Esophagus muscularis mucosa (tissue), 4 donors: ENCODE measurements around the gene SLC27A1. TPM values are rescaled to one million over a fixed set of nuclear protein-coding genes. Genes with fewer than 3 reads are reported as not detected.

Experiments
- DNase-seq: peaks from one replicate; pipeline ENCODE4 v3.0.0-alpha.2; 2017; ENCODE audit errors: extremely low spot score
- H3K27ac ChIP-seq, 4 donors: fragments of 200-600 bp; sonication (generic); replicated peaks in 1 of 4; 1 replicate in 3 of 4; 2 replicates in 1 of 4; pipeline ENCODE4 v1.5.1; 2016 to 2019; ENCODE audit warnings: mild to moderate bottlenecking in 1 of 4
- H3K27me3 ChIP-seq, 4 donors: fragments of 200-600 bp; sonication (generic); one replicate each; pipeline versions ENCODE4 v1.5.1 to v1.6.0; 2016 to 2019
- H3K36me3 ChIP-seq, 4 donors: fragments of 200-600 bp; sonication (generic); one replicate each; pipeline ENCODE4 v1.5.1; 2016 to 2019
- H3K4me1 ChIP-seq, 4 donors: fragments of 200-600 bp; sonication (generic); one replicate each; pipeline ENCODE4 v1.5.1; 2016 to 2019
- H3K4me3 ChIP-seq, 4 donors: fragments of 200-600 bp; sonication (generic); 1 replicate in 2 of 4; 2 replicates in 2 of 4; pipeline ENCODE4 v1.5.1; 2016 to 2019; ENCODE audit warnings: mild to moderate bottlenecking in 4 of 4, moderate library complexity in 1 of 4
- H3K9me3 ChIP-seq, 4 donors: fragments of 200-600 bp; sonication (generic); 1 replicate in 3 of 4; 2 replicates in 1 of 4; pipeline ENCODE4 v1.5.1; 2016 to 2019
- EP300 ChIP-seq: sonication (generic); formaldehyde crosslinking; IDR thresholded peaks from one replicate; pipeline ENCODE4 v1.6.1; 2017; ENCODE audit warnings: antibody characterized with exemption
- POLR2A ChIP-seq: fragments of 450-650 bp; IDR thresholded peaks from one replicate; pipeline ENCODE4 v1.6.1; 2017; ENCODE audit warnings: antibody characterized with exemption, moderate library complexity, mild to moderate bottlenecking, low read depth
- POLR2AphosphoS5 ChIP-seq, 2 donors: sonication (generic); formaldehyde crosslinking; IDR thresholded peaks; one replicate each; pipeline ENCODE4 v1.6.1; 2017; ENCODE audit warnings: antibody characterized with exemption in 2 of 2
- WGBS: methylation state at CpG from one replicate; pipeline ENCODE4 v1.1.5; 2018; 5-methylcytosine and 5-hydroxymethylcytosine counted together
- intact Hi-C: fragments of 100-400 bp; cut with DNase I; formaldehyde crosslinking; loops from one replicate; pipeline ENCODE4 v1.15.1; 2023
- total RNA-seq, 4 donors: library from RNA; depleted of rRNA; stranded (reverse); fragments of >200 nt; gene quantifications; one replicate each; pipeline versions ENCODE4 v1.1.0 to v1.2.1, GENCODE V29; 2016
- TF ChIP-seq, protein P1 (sequence below), 3 experiments: fragments of 200-600 bp in 2 of 3; fragments of 450-650 bp in 1 of 3; sonication (generic) in 2 of 3; IDR thresholded peaks; one replicate each; pipeline ENCODE4 v1.5.1; 2017 to 2019; ENCODE audit warnings: antibody characterized with exemption in 3 of 3, mild to moderate bottlenecking in 2 of 3, moderate library complexity in 1 of 3

SLC27A1 gene
- total RNA-seq, 4 donors from 2014 or later, result 15.9 to 26.1 (median 19.4) TPM

DNA sequence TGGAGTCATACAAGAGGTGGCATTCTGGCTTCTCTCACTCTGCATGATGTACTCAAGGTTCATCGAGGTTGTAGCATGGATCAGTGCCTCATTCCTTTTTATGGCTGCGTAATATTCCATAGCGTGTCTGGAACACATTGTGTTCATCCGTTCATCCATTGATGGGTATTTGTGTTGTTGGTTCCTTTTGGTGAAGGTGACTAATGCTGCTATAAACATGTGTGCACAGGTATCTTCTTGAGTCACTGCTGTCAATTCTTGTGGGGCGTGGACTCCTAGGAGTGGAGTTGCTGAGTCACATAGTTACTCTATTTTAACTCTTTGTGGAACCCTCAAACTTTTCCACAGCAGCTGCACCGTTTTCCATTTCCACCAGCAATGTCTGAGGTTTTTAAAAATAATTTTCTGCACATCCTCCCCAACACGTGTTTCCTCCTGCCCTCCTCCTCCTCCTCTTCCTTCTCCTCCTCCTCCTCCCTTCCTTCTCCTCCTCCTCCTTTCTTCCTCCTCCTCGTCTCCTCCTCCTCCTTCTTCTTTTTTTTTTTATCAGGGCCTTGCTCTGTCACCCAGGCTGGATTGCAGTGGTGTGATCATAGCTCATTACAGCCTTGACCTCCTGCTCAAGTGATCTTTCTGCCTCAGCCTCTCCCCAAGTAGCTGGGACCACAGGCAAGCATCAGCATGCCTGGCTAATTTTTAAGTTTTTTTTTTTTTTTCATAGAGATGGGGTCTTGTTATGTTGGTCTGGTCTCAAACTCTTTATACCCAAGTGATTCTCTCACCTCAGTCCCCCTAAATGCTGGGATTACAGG, 19.9 kb upstream of the SLC27A1 start:
- intact Hi-C loops, result no loop called here
- H3K27ac ChIP-seq, result no peak overlapping the region
- no peaks in the 10 kb centered on the region for H3K36me3 ChIP-seq

DNA sequence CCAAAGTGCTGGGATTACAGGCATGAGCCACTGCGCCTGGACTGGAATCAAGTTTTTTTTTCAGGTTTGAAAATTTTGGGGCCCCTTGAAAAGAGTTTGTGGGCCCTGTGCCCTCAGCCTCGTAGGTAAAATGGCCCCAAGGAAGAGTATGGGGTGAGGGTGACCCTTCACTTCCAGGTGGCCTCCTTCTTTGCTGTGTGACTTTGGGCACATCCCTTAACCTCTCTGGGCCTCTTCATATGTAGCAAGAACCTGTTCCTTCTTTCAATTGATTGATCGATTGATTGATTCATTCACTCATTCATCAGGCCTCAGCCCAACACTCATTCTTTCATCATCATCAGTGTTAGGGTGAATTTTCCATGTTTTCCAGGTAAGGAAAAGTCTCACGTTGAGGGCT, 18.5 kb upstream of the SLC27A1 start:
- no peaks in the 10 kb centered on the region for H3K9me3 ChIP-seq
- H3K27ac ChIP-seq, result no peak overlapping the region
- no peak for DNase-seq
- peaks cover 12 to 36% (median 30%) of the 10 kb centered on the region in 4 donors for H3K4me1 ChIP-seq
- WGBS, result 81% methylated on average over 4 of the region's 4 CpGs
- peaks cover 0 to 46% (median 25%) of the 10 kb centered on the region in 4 donors for H3K27me3 ChIP-seq
- H3K4me3 ChIP-seq, result no peak overlapping the region
- intact Hi-C loops, result no loop called here
- no peak for TF ChIP-seq POLR2A
- TF ChIP-seq, protein P1, sequence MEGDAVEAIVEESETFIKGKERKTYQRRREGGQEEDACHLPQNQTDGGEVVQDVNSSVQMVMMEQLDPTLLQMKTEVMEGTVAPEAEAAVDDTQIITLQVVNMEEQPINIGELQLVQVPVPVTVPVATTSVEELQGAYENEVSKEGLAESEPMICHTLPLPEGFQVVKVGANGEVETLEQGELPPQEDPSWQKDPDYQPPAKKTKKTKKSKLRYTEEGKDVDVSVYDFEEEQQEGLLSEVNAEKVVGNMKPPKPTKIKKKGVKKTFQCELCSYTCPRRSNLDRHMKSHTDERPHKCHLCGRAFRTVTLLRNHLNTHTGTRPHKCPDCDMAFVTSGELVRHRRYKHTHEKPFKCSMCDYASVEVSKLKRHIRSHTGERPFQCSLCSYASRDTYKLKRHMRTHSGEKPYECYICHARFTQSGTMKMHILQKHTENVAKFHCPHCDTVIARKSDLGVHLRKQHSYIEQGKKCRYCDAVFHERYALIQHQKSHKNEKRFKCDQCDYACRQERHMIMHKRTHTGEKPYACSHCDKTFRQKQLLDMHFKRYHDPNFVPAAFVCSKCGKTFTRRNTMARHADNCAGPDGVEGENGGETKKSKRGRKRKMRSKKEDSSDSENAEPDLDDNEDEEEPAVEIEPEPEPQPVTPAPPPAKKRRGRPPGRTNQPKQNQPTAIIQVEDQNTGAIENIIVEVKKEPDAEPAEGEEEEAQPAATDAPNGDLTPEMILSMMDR (IDR thresholded peaks at IDR 0.05), result no peak
- no peaks in the 10 kb centered on the region for H3K36me3 ChIP-seq

More for the DNA sequence above, 19.9 kb upstream of the SLC27A1 start:
- no peak overlapping the region for H3K4me3 ChIP-seq
- WGBS, result 72% methylated on average over 8 of the region's 8 CpGs
- H3K27me3 ChIP-seq, result peaks cover 0 to 32% (median 13%) of the 10 kb centered on the region in 4 donors
- peaks cover 8 to 29% (median 25%) of the 10 kb centered on the region in 4 donors for H3K4me1 ChIP-seq
- TF ChIP-seq EP300, result no peak
- TF ChIP-seq, protein P1 (IDR thresholded peaks at IDR 0.05), result no peak
- DNase-seq, result no peak
- no peaks in the 10 kb centered on the region for H3K9me3 ChIP-seq

DNA sequence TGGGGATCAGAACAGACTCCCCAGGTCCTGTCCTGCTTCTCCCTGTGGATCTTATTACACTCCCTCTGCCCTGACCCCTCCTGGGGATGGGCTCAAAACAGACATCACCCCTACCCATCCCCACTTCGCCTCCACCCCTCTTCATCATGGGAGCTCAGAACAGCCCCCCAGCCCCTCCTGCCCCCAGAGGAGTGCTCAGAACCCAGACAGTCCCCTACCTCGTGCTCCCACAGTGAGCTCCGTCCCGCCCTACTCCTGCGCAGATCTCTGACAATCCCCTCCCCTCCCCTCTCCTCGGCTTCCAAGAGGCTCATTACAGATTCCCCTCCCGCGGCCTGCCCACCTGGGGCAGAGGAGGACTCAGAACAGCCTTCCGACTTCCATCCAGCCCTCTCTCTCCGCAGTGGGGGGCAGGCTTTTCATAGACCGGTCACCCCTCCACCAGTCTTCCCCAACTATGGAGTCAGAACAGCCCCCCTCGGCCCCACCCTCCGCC, 15.7 kb upstream of the SLC27A1 start:
- Histone ChIP-seq H3K27me3 (peaks cover 0 to 72% (median 34%) of the 10 kb centered on the region in 4 donors), H3K4me1 (peaks cover 6 to 23% (median 16%) of the 10 kb centered on the region in 4 donors), H3K36me3 (no peaks in the 10 kb centered on the region), H3K27ac (no peak overlapping the region), H3K9me3 (no peaks in the 10 kb centered on the region), H3K4me3 (no peak overlapping the region)
- no peak for DNase-seq
- intact Hi-C loops, result no loop called here
- TF ChIP-seq POLR2A (no peak), POLR2AphosphoS5 (IDR thresholded peaks at IDR 0.05) (no peak), EP300 (no peak)
- TF ChIP-seq, protein P1 (IDR thresholded peaks at IDR 0.05), result no peak
- WGBS, result 8% methylated on average over 13 of the region's 13 CpGs

DNA sequence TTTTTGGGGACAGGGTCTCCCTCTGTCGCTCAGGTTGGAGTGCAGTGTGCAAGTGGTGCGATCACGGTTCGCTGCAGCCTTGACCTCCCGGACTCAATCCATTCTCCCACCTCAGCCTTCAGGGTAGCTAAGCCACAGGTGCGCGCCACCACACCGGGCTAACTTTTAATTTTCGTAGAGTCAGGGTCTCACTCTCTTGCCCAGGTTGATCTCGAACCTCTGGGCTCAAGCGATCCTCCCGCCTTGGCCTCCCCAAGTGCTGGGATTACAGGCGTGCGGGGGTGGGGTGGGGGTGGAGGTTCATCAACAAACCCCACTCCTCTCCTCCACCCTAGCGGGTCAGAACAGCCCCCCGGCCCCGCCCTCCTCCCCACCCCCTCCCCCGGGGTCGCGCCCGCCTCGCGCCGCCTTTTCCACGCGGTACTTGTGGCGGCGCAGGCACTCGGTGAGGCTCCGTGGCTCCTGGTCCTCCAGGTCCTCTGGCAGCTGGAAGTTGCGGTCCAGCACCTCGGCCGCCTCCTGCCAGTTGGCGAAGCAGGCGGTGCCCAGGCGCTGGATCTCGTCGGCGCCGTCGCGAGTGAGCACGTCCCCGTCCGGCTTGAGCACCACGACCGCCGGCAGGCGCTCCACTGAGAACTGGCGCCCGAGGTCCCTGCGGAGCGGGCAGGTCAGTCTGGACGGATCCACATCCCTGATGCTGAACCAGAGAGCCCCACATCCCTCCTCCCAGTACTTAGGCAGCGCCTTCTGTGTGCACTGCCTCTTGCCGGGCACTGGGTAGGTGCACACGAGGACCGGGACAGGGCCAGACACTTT, 14.8 kb upstream of the SLC27A1 start:
- WGBS, result 20% methylated on average over 10 of the region's 58 CpGs
- TF ChIP-seq POLR2AphosphoS5 (IDR thresholded peaks at IDR 0.05), result no peak
- TF ChIP-seq EP300, result no peak
- TF ChIP-seq, protein P1 (IDR thresholded peaks at IDR 0.05), result no peak
- TF ChIP-seq POLR2A, result no peak
- no peaks in the 10 kb centered on the region for H3K9me3 ChIP-seq
- H3K27ac ChIP-seq, result no peak overlapping the region
- intact Hi-C loops, result no loop called here
- H3K4me1 ChIP-seq, result peaks cover 6 to 23% (median 16%) of the 10 kb centered on the region in 4 donors
- peaks cover 0 to 72% (median 36%) of the 10 kb centered on the region in 4 donors for H3K27me3 ChIP-seq
- H3K36me3 ChIP-seq, result no peaks in the 10 kb centered on the region
- DNase-seq, result no peak
- H3K4me3 ChIP-seq, result no peak overlapping the region
